ENCODE results near the gene ALDH6A1.

The ALDH6A1 gene

DNA sequence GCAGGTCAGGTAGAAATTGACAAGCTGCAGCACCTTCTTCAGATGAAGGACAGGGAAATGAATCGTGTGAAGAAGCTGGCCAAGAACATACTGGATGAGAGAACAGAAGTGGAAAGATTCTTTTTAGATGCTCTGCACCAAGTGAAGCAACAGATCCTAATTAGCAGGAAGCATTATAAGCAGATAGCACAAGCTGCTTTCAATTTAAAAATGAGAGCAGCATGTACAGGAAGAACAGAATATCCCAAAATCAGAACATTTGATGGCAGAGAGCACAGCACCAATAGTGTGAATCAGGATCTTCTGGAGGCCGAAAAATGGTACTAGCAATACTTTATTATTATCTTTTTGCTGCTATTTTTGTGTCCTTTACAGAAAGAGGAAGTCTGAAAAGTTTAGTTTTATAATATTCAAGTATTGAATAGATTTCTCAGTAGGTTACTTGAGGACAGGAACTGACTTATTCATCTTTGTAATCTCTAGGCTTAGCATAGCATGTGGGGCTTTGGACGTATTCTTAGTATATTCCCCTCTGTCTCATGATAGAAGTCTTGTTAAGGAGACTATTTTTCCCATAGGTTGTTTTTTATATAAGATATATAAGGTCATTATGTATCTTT lies 34.3 kb downstream of the ALDH6A1 start:
- no peak for DNase-seq (ENCODE audit: low read depth in 2 of 2)

GRCh38 chr14:74048281-74048680 lies 36.0 kb downstream of the ALDH6A1 start:
- DNase-seq (ENCODE audit: low read depth in 2 of 2), result no peak

- no peak for DNase-seq (ENCODE audit: low read depth in 2 of 2)
Measured at GRCh38 chr14:74045522-74045921, 38.7 kb downstream of the ALDH6A1 start.

GRCh38 chr14:74042296-74042695 lies 42.0 kb downstream of the ALDH6A1 start:
- DNase-seq (ENCODE audit: low read depth in 2 of 2), result no peak

- DNase-seq (ENCODE audit: low read depth in 2 of 2), result peak in 1 of 2 experiments; percentile 23
Measured at GRCh38 chr14:74038020-74038859, 46.0 kb downstream of the ALDH6A1 start.

GRCh38 chr14:74035556-74035955 lies 48.7 kb downstream of the ALDH6A1 start:
- DNase-seq (ENCODE audit: low read depth in 2 of 2), result peak in 1 of 2 experiments; percentile 7

GRCh38 chr14:74034572-74034971 lies 49.7 kb downstream of the ALDH6A1 start:
- DNase-seq (ENCODE audit: low read depth in 2 of 2), result no peak

DNA sequence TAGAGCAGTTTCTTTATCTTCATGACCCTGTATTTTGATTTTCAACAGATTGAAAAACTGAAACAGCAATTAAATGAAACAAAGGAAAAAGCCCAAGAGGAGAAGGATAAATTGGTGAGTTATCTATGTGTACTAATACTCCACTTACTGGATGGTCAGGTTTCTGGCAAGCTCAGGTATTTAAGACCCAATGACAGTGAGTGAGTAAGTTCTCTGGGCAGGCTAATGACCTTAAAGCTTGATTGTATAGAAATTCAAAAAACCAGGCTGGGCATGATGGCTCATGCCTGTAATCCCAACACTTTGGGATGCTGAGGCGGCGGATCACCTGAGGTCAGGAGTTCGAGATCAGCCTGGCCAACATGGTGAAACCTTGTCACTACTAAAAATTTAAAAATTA lies 55.1 kb downstream of the ALDH6A1 start:
- DNase-seq (ENCODE audit: low read depth in 2 of 2), result no peak

DNA sequence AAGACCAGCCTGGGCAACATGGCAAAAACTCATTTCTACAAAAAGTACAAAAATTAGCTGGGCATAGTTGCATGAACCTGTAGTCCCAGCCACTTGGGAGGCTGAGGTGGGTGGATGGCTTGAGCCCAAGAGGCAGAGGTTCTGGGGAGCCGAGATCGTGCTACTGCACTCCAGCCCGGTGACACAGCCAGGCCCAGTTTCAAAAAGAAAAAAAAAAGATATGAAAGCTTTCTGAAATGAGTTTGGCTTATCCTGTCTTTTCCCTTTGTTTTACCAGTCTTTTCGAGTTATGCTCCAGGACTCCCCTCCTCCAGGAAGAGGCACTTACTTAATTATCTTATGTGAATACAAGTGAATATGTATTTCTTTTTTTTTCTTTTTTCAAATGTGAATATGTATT lies 61.9 kb downstream of the ALDH6A1 start:
- no peak for DNase-seq (ENCODE audit: low read depth in 2 of 2)

DNA sequence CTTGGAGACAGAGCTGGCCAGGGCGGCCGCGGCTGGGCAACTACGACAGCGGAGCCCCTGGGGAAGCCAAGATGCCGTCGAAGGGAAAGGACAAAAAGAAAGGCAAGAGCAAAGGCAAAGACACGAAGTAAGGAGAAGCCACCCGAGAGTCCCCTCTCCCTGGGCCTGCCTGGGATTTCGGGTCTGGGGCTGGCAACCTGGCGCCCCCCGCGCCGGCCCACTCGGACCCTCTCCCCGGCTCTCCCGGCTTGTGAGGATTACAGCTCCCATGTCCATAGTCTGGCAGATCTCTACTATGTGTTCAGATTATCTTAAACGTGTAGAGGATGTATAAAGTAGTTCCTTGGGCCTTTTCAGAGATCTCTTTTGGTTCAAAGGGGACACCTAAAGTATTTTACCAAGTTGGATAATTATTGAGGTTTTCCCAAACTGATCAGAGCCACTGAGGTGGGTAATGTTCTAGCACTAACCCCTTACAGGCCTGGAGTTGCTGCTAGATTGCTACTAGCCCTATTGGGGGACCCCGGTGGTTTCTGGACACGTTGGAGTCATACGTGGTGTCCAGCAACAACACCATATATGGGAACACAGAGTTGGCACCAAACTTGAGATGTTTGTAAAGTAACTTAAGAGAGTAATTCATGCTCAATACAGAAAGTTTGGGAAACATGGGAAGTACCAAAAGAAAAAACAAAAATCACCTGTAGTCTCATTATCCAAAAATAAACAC lies 64.7 kb downstream of the ALDH6A1 start:
- DNase-seq (ENCODE audit: low read depth in 2 of 2), result peak in 1 of 2 experiments; percentile 16

DNA sequence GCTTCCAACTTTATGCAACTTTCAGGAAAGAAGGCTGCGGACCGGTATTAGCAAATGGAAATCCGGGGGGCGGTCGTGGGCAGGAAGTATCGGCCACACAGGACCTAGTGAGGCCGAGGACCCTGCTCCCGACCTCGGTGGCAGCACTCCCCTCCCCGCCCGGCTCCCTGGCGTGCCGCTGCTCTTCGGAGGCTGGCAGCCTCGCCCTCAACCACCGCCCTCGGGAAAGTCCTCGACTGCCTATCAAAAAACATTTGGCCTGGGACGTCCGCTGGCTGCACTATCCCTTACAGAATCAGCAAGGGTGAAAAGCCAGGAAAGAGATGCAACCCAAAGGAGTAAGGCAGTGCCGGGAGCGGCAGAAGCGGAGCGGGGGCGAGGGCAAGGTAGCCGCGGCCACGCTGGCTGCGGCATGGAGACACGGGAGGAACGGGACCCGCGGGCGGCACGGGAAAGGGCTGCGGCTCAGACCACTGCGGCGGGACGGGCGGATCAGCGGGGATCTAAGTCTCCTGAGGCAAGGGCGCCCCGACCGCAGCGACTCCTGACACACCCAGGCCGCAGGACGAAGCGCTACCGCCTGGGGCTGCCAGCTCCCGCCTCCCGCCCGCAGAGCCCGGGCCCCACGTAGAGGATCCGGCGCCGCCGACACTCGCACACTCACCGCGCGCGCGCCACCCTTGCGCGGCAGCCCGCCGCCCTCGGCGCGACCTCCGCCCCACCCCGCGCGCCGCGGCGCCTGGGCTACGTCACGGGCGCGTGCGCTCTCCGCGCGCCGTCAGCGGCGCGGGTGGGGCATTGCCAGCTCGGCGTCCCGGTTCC lies 65.5 kb downstream of the ALDH6A1 start, which contains the start of the genes BBOF1 and ENTPD5:
TSS of gene BBOF1 (plus strand) at position 764 of the 822 bp plus-strand sequence. CDS start 130 bp downstream, outside the sequence.
TSS of gene ENTPD5 (minus strand) at position 703 of the 822 bp plus-strand sequence. CDS start 31,186 bp downstream, outside the sequence.
- peak; percentile 62 to 64 for DNase-seq (ENCODE audit: low read depth in 2 of 2)

GRCh38 chr14:74018174-74018585 lies 66.1 kb downstream of the ALDH6A1 start:
- DNase-seq (ENCODE audit: low read depth in 2 of 2), result peak; percentile 41 to 49

- no peak for DNase-seq (ENCODE audit: low read depth in 2 of 2)
Measured at GRCh38 chr14:74015963-74016362, 68.3 kb downstream of the ALDH6A1 start.

DNA sequence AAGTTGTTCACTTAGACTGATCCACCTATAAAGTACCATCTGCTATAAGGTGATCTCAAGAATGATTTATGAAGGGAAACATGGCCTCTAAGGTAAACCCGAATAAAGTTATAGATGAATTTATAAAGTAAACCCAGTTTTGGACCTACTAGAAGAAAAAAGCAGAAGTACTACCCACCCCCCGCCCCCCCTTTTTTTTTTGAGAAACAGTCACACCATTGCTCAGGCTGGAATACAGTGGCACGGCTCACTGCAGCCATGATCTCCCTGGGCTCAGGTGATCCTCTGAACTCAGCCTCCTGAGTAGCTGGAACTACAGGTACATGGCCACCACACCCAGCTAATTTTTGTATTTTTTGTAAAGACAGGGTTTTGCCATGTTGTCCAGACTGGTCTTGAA lies 69.1 kb downstream of the ALDH6A1 start:
- no peak for DNase-seq (ENCODE audit: low read depth in 2 of 2)

- DNase-seq (ENCODE audit: low read depth in 2 of 2), result no peak
Measured at GRCh38 chr14:74014299-74014698, 70.0 kb downstream of the ALDH6A1 start.

DNA sequence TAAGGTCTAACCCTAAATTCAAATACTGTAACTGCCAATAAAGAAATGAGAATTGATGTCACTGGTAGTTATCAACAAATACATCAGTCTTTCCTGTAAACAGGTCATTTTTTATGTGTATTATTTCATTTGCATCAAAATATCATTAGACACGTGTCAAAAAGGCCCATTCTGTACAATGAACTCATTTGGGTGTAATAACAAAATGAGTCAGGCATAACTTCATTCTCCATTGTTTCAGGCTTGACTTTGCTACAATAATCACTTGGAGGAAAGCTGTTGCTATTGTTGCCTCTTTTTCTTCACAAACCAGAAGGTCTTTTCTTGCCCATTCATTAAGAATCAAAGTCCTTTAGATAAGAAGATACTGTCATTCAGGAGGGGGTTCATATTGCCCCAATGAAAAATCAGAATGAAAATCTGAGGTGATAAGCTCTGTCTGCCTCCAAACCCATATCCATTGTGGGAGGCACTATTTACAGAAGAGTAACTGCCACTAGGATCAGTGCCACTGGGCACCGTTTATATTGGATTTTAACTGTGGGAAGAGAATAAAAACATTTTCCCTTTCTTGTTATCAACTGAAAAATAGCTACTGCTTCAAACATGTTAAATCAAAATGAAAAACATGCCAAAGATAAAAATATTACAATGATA lies 75.3 kb downstream of the ALDH6A1 start:
- DNase-seq (ENCODE audit: low read depth in 2 of 2), result no peak
